GM18868 (cell line): ENCODE measurements around the gene NEO1.
A peak's percentile ranks its signal among the peaks of the same experiment; 100 is the strongest.

ENCODE experiments used
- ATAC-seq: cut with Tn5 transposase; IDR thresholded peaks from one replicate; pipeline ENCODE4 v1.9.1; 2021; ENCODE audit warnings: mild to moderate bottlenecking, moderate library complexity; ENCODE audit not compliant: unreplicated experiment

NEO1 gene

GRCh38 chr15:73028031-73028430 lies 24.2 kb upstream of the NEO1 start:
- no peak for ATAC-seq

- no peak for ATAC-seq
These were observed 23.3 kb upstream of the NEO1 start for GRCh38 chr15:73028831-73029451.

- ATAC-seq, result no peak
These were observed 22.1 kb upstream of the NEO1 start for GRCh38 chr15:73030122-73030679.

GRCh38 chr15:73031648-73032047 lies 20.6 kb upstream of the NEO1 start:
- ATAC-seq, result no peak

- ATAC-seq, result no peak
These were observed 18.7 kb upstream of the NEO1 start for GRCh38 chr15:73033611-73034010.

GRCh38 chr15:73034221-73034620 lies 18.0 kb upstream of the NEO1 start:
- ATAC-seq, result no peak

- no peak for ATAC-seq
These were observed 17.0 kb upstream of the NEO1 start for GRCh38 chr15:73035221-73035620.

- ATAC-seq, result no peak
These were observed 14.0 kb upstream of the NEO1 start for GRCh38 chr15:73038220-73038619.

GRCh38 chr15:73046073-73046472 lies 6.2 kb upstream of the NEO1 start:
- no peak for ATAC-seq

- no peak for ATAC-seq
These were observed 4.4 kb upstream of the NEO1 start for GRCh38 chr15:73047882-73048281.

- ATAC-seq, result no peak
These were observed 3.5 kb upstream of the NEO1 start for GRCh38 chr15:73048624-73049295.

- ATAC-seq, result no peak
These were observed 2.6 kb upstream of the NEO1 start for GRCh38 chr15:73049564-73050215.

GRCh38 chr15:73050561-73051295 lies 1.5 kb upstream of the NEO1 start:
- no peak for ATAC-seq

- no peak for ATAC-seq
These were observed 864 bp upstream of the NEO1 start for GRCh38 chr15:73051391-73051806.

GRCh38 chr15:73052653-73053397 lies 562 bp downstream of the NEO1 start:
- ATAC-seq, result peak; percentile 57

GRCh38 chr15:73053398-73053723 lies 1.1 kb downstream of the NEO1 start:
- no peak for ATAC-seq

- no peak for ATAC-seq
These were observed 2.2 kb downstream of the NEO1 start for GRCh38 chr15:73054417-73054953.

- no peak for ATAC-seq
These were observed 4.2 kb downstream of the NEO1 start for GRCh38 chr15:73056460-73056859.

GRCh38 chr15:73058437-73058836 lies 6.2 kb downstream of the NEO1 start:
- ATAC-seq, result no peak

- ATAC-seq, result no peak
These were observed 12.9 kb downstream of the NEO1 start for GRCh38 chr15:73065114-73065513.
